Measurements from ENCODE around the gene IFNGR2.
"Not testable (repeated sequence)": the region's sequence is repeated elsewhere in the genome, so short reads cannot be mapped to it uniquely, and the experiment has no call there.

IFNGR2 gene

DNA sequence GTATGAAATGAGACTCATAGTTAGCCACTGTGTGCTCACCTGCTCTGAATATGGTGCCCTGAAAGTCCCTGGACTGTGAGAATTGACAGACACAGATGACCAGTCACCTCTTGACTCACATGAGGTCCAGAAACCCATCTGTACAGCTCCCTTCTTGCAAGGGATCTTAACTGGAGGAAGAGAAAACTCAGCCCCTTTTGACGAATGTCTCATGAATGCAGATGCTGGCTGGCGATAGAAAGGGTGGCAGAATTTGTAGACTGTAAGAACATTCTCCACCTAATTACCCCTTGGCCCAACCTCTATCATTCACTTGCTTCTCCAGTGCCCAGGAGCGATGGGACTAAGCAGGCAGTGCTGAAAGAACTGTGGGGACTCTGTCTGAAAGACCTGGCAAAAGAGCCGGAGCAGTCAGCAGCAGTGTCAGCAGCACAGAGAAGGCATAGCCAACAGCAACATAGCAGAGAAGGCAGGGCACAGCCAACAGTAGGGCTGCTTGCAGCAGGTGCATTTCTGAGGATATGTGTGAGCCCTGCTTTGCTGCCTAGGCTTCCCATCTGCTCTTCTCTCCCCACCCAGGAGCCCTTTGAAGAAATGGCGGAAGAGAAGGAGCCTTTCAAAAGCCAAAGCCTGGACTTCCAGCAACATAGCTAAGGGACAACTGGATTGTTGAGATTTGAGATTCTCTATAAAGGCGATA is 25.8 kb upstream of the IFNGR2 start:
- no peak for DNase-seq

DNA sequence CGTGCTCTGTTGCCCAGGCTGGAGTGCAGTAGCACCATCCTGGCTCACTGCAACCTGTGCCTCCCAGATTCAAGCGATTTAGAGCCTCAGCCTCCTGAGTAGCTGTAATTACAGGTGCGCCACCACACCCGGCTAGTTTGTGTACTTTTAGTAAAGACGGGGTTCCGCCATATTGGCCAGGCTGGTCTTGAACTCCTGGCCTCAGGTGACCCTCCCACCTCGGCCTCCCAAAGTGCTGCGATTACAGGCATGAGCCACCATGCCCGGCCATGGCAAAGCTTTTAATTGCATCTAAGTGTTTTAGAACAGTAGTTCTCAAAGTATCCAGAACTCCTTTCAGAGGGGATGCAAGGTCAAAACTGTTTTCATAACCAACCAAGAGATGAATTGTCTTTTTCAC is 25.1 kb upstream of the IFNGR2 start:
- no peak for DNase-seq

- peak; percentile 28 for DNase-seq
Observed at GRCh38 chr21:33379934-33380333, 23.3 kb upstream of the IFNGR2 start.

GRCh38 chr21:33380483-33380998 is 22.7 kb upstream of the IFNGR2 start:
- peak; percentile 92 for DNase-seq

GRCh38 chr21:33381381-33381780 is 21.8 kb upstream of the IFNGR2 start:
- DNase-seq = not testable (repeated sequence)

DNA sequence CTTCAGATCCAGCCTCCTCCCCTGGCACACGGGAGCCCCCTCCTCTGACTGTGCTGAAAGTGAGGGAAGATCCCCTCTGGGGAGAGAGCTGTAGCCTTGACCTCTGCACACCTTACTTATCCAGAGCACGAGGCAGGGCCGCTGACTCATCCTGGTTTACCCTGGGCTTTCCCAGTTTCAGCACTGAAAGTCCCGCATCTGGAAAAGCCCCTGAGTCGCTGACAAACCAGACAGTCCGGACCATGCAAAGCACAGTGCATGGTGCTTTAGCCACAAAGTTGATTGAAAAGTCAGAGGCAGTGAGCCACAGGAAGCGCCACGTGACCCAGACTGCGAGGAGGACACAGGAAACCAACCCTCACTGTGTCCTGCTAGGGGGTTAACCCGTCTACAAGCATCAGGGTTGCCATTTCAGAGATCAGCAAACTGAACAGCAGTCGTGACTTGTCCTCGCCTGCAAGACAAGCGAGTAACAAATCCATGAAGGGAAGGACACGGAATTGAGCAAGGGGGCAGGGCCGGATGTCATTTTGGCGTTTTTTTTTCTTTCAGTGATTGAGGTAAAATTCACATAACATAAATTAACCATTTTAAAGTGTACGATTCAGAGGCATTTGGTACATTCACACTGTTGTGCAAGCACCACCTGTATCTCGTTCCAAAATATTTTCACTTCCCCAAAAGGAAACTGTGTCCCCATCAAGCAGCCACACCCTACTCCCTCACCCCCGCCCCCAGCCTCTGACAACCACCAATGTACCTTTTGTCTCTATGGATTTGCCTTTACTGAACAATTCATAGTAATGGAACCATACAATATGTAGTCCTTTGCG is 19.9 kb upstream of the IFNGR2 start:
- peak; percentile 82 for DNase-seq

DNA sequence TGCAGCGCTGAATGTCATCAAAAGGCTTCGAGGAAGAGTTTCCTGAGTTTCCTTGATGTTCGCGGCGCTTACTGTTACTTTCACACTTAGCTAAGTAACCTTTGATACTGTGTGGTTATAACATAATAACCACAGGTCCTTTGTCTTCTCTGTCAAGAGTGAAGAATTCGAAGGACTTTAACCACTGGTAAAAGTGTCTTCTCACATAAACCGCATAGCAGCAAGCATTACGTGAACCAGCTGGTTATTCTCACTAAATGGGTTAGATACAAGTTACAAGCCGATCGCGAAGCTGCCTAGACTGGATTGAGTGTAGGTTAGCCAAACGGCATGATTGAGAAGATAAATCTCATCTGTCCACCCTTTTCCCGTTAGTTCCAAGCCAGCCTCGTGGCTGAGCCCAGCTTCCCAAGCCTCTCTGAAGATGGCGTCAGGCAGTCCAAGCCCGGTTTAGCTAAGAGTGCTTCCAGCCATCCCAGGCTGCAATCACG is 18.3 kb upstream of the IFNGR2 start:
- DNase-seq = no peak

- DNase-seq = peak; percentile 14
Observed at GRCh38 chr21:33386222-33386784, 16.9 kb upstream of the IFNGR2 start.

- no peak for DNase-seq
Observed at GRCh38 chr21:33387294-33387693, 15.9 kb upstream of the IFNGR2 start.

GRCh38 chr21:33388188-33388587 is 15.0 kb upstream of the IFNGR2 start:
- DNase-seq = no peak

DNA sequence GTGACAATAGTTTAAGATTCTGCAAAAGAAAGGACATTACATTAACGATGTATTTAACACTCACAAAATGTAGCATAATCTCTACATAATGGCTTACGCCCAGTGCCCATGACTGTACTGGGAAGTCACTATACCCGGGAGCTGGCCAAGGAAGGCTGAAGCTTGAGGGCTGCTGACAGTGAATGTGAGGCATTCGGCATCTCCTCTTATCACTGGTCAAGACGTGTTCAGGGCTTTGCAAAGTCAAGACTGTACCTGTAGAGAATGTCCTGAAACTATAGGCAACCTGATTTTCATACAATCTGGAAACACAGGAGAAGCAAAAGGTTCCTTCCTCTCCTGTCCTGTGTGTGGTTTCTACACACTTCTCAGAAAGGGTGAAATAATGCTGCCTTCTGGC is 12.7 kb upstream of the IFNGR2 start:
- no peak for DNase-seq

- DNase-seq = no peak
Observed at GRCh38 chr21:33391656-33392055, 11.6 kb upstream of the IFNGR2 start.

DNA sequence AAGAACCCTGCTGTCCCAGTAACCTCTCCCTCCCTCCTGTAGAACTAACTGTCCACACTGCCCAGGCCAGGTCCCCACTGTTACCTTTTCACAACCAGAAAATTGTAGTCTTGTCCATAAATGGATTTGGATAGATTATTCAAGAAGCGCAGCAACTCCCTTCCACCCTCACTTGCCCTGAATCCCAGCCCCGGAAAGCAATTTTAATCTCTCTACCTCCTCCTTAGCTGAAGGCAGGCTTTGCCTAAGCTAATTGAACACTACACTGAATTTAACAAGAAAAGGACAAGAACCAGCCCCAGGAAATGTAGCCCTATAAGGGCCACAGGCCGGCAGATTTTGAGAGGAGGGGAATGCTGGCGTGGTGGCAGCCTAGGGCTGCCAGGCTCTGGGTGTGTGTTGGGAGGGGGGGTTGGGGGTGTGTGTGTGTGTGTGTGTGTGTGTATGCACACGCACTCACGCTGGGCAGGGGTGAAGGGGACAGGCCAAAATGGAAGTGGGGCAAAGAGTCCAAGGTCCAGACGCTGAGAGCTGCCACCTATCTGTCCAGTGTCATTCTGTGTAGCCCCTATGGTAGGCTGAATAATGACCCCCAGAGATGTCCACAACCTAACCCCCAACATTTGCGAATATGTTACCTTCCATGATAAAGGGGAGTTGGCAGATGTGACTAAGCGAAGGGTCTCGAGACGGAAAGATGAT is 10.8 kb upstream of the IFNGR2 start:
- DNase-seq = no peak

DNA sequence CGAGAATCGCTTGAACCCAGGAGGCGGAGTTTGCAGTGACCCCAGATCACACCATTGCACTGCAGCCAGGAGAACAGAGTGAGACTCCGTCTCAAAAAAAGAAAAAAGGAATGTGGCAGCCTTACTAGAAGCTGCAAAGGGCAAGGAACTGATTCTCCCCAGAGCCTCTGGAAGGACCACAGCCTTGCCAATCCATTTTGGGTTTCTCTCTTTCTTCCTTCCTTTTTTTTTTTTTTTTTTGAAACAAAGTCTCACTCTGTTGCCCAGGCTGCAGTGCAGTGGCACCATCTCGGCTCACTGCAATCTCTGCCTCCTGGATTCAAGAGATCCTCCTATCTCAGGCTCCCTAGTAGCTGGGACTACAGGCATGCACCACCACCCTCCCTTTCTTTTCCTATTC is 9.9 kb upstream of the IFNGR2 start:
- DNase-seq = no peak

- DNase-seq = no peak
Observed at GRCh38 chr21:33394260-33394659, 9.0 kb upstream of the IFNGR2 start.

GRCh38 chr21:33395891-33396331 is 7.3 kb upstream of the IFNGR2 start:
- DNase-seq = no peak

DNA sequence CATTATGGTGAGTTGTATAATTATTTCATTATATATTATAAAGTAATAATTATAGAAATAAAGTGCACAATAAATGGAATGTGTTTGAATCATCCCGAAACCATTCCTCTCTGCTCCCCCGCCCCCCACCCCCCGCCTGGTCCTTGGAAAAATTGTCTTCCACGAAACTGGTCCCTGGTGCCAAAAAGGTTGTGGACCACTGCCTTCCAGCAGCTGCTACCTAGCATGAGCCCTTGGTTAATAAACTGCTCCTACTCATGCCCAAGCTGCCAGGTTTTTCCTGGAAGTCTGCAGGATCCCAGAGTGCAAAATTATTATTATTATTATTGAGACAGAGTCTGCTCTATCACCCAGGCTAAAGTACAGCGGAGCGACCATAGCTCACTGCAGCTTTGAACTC is 6.8 kb upstream of the IFNGR2 start:
- no peak for DNase-seq

DNA sequence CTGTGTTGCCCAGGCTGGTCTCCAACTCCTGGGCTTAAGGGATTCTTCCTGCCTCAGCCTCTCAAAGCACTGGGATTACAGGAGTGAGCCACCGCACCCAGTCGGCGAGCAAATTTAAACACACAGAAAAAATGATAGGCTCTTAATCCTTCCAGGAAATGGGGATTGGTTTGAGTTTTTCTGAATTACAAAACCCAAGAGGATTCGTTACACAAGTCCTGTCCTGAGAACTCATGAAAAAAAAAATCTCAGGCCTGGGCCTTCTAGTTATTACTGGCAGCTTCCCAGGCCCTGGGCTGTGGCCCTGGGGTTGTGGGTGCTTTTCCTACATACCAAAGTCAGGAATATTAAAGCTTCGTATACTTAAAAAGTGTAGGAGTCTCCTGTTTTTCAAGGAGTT is 6.3 kb upstream of the IFNGR2 start:
- DNase-seq = no peak

DNA sequence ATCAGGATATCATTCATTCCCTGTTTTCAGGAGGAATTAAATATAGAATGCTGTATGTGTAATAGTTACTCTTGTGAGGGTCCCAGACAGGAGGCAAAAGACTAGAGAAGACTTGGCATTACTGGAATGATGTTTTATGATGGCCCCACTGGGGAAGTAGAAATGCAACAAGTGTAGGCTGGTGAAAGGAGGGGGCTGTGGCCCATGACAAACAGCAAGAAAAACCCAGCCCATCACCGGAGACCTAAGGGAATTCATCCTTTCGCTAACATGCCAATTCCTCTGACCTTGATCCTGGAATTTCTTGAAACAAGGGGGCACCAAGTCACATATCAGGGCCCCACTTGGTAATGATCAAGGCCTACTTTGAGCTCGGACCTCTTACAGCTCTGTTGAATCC is 5.5 kb upstream of the IFNGR2 start:
- DNase-seq = no peak

DNA sequence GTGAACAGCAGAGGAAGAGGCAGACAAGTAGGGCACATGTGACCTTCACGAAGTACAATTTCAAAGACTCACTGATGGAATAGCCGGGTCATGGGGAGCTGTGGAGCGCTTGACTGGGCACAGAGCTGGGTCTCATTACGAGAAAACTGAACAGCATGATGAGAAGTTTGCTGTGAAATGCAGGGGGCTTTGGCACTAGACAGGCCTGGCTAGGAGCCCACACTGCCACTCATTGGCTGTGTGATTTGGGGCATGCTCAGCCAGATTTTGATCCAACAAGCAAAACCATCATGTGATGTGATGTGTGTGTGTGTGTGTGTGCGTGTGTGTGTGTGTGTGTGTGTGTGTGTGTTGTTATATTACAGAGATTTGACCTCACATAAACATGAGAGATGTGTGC is 4.9 kb upstream of the IFNGR2 start:
- no peak for DNase-seq

GRCh38 chr21:33401630-33401992 is 1.6 kb upstream of the IFNGR2 start:
- DNase-seq = peak; percentile 26

- peak; percentile 31 for DNase-seq
Observed at GRCh38 chr21:33402001-33402979, 923 bp upstream of the IFNGR2 start.

Measured in DMS53 (cell line).